Muscle layer of duodenum (tissue), 2 donors: ENCODE measurements around the gene CACHD1.
"Not testable (repeated sequence)": the region's sequence is repeated elsewhere in the genome, so short reads cannot be mapped to it uniquely, and the experiment has no call there.

ENCODE experiments used
- H3K27ac ChIP-seq: one replicate; pipeline ENCODE4 v1.7.0; 2013; ENCODE audit warnings: mild to moderate bottlenecking, low read length
- H3K27me3 ChIP-seq: one replicate; pipeline ENCODE4 v1.7.0; 2013; ENCODE audit warnings: low read depth, mild to moderate bottlenecking, control low read depth, low read length
- H3K36me3 ChIP-seq, 2 donors: one replicate each; pipeline ENCODE4 v1.7.0; 2013; ENCODE audit warnings: low read length in 2 of 2, control low read depth in 1 of 2, mild to moderate bottlenecking in 1 of 2; ENCODE audit not compliant: insufficient read depth in 2 of 2, control insufficient read depth in 1 of 2
- H3K4me1 ChIP-seq, 2 donors: one replicate each; pipeline ENCODE4 v1.7.0; 2013; ENCODE audit warnings: low read length in 2 of 2, mild to moderate bottlenecking in 2 of 2, control low read depth in 1 of 2, moderate library complexity in 1 of 2; ENCODE audit not compliant: insufficient read depth in 2 of 2, control insufficient read depth in 1 of 2
- H3K4me3 ChIP-seq, 2 donors: one replicate each; pipeline ENCODE4 v1.7.0; 2013; ENCODE audit warnings: low read length in 2 of 2, low read depth in 1 of 2, mild to moderate bottlenecking in 1 of 2
- H3K9me3 ChIP-seq, 2 donors: one replicate each; pipeline ENCODE4 v1.7.0; 2013; ENCODE audit warnings: low read length in 2 of 2, control low read depth in 1 of 2, mild to moderate bottlenecking in 1 of 2; ENCODE audit not compliant: control insufficient read depth in 1 of 2
- donor health status: healthy.

CACHD1 gene

GRCh38 chr1:64712049-64712448 lies 242.1 kb downstream of the CACHD1 start:
- no peaks in the 10 kb centered on the region for H3K4me1 ChIP-seq
- H3K9me3 ChIP-seq = no peaks in the 10 kb centered on the region
- H3K36me3 ChIP-seq = no peaks in the 10 kb centered on the region
- H3K27ac ChIP-seq = no peak overlapping the region
- H3K27me3 ChIP-seq = no peaks in the 10 kb centered on the region
- no peak overlapping the region for H3K4me3 ChIP-seq

GRCh38 chr1:64715186-64715585 lies 245.3 kb downstream of the CACHD1 start:
- H3K27ac ChIP-seq = no peak overlapping the region
- H3K4me3 ChIP-seq = no peak overlapping the region
- no peaks in the 10 kb centered on the region for H3K36me3 ChIP-seq
- no peaks in the 10 kb centered on the region for H3K4me1 ChIP-seq
- no peaks in the 10 kb centered on the region for H3K27me3 ChIP-seq
- H3K9me3 ChIP-seq = no peaks in the 10 kb centered on the region

- H3K4me1 ChIP-seq = no peaks in the 10 kb centered on the region
- no peak overlapping the region for H3K27ac ChIP-seq
- no peak overlapping the region for H3K4me3 ChIP-seq
- no peaks in the 10 kb centered on the region for H3K9me3 ChIP-seq
- no peaks in the 10 kb centered on the region for H3K36me3 ChIP-seq
- H3K27me3 ChIP-seq = no peaks in the 10 kb centered on the region
Measured at GRCh38 chr1:64721135-64721534, 251.2 kb downstream of the CACHD1 start.

GRCh38 chr1:64721576-64722145 lies 251.7 kb downstream of the CACHD1 start:
- H3K36me3 ChIP-seq = no peaks in the 10 kb centered on the region
- H3K27me3 ChIP-seq = no peaks in the 10 kb centered on the region
- H3K27ac ChIP-seq = no peak overlapping the region
- no peak overlapping the region for H3K4me3 ChIP-seq
- H3K9me3 ChIP-seq = no peaks in the 10 kb centered on the region
- no peaks in the 10 kb centered on the region for H3K4me1 ChIP-seq

- H3K4me3 ChIP-seq = no peak overlapping the region
- H3K36me3 ChIP-seq = no peaks in the 10 kb centered on the region
- H3K27ac ChIP-seq = no peak overlapping the region
- H3K27me3 ChIP-seq = no peaks in the 10 kb centered on the region
- H3K9me3 ChIP-seq = no peaks in the 10 kb centered on the region
- H3K4me1 ChIP-seq = no peaks in the 10 kb centered on the region
Measured at GRCh38 chr1:64727861-64728260, 257.9 kb downstream of the CACHD1 start.

- Histone ChIP-seq H3K4me3 (no peak overlapping the region), H3K27ac (no peak overlapping the region), H3K9me3 (no peaks in the 10 kb centered on the region), H3K4me1 (no peaks in the 10 kb centered on the region), H3K27me3 (no peaks in the 10 kb centered on the region), H3K36me3 (no peaks in the 10 kb centered on the region)
Measured at GRCh38 chr1:64733581-64734286, 263.8 kb downstream of the CACHD1 start.

GRCh38 chr1:64734287-64734652 lies 264.3 kb downstream of the CACHD1 start:
- Histone ChIP-seq H3K36me3 (no peaks in the 10 kb centered on the region), H3K27ac (no peak overlapping the region), H3K4me1 (no peaks in the 10 kb centered on the region), H3K9me3 (no peaks in the 10 kb centered on the region), H3K4me3 (no peak overlapping the region), H3K27me3 (no peaks in the 10 kb centered on the region)

- not testable (repeated sequence) for H3K4me1 ChIP-seq, H3K27me3 ChIP-seq, H3K4me3 ChIP-seq, H3K36me3 ChIP-seq, H3K27ac ChIP-seq, H3K9me3 ChIP-seq
Measured at GRCh38 chr1:64740687-64741086, 270.8 kb downstream of the CACHD1 start.
